Measurements from ENCODE around the gene CGNL1.

Gene CGNL1

GRCh38 chr15:57427367-57427821 is 51.1 kb downstream of the CGNL1 start:
- peak; percentile 30 for DNase-seq (ENCODE audit: low read depth)
- TF ChIP-seq CTCF (conservative IDR thresholded peaks at IDR 0.05; ENCODE audit: control insufficient read depth, insufficient read depth, low read depth, low read length), result no peak
- no peak overlapping the region for H3K4me3 ChIP-seq (ENCODE audit: control insufficient read depth, low read depth, low read length)

- no peak for DNase-seq (ENCODE audit: low read depth)
- no peak for TF ChIP-seq CTCF (conservative IDR thresholded peaks at IDR 0.05; ENCODE audit: control insufficient read depth, insufficient read depth, low read depth, low read length)
- no peak overlapping the region for H3K4me3 ChIP-seq (ENCODE audit: control insufficient read depth, low read depth, low read length)
These were observed 55.9 kb downstream of the CGNL1 start for GRCh38 chr15:57432141-57432741.

- H3K4me3 ChIP-seq (ENCODE audit: control insufficient read depth, low read depth, low read length), result no peak overlapping the region
- no peak for DNase-seq (ENCODE audit: low read depth)
These were observed 59.9 kb downstream of the CGNL1 start for GRCh38 chr15:57436166-57436565.

GRCh38 chr15:57436961-57437360 is 60.7 kb downstream of the CGNL1 start:
- TF ChIP-seq CTCF (conservative IDR thresholded peaks at IDR 0.05; ENCODE audit: control insufficient read depth, insufficient read depth, low read depth, low read length), result no peak
- H3K4me3 ChIP-seq (ENCODE audit: control insufficient read depth, low read depth, low read length), result no peak overlapping the region
- no peak for DNase-seq (ENCODE audit: low read depth)

More at GRCh38 chr15:57436166-57436565, 59.9 kb downstream of the CGNL1 start:
- no peak for TF ChIP-seq CTCF (conservative IDR thresholded peaks at IDR 0.05; ENCODE audit: control insufficient read depth, insufficient read depth, low read depth, low read length)

GRCh38 chr15:57437564-57437963 is 61.3 kb downstream of the CGNL1 start:
- DNase-seq (ENCODE audit: low read depth), result no peak
- no peak for TF ChIP-seq CTCF (conservative IDR thresholded peaks at IDR 0.05; ENCODE audit: control insufficient read depth, insufficient read depth, low read depth, low read length)

GRCh38 chr15:57438166-57438565 is 61.9 kb downstream of the CGNL1 start:
- no peak for TF ChIP-seq CTCF (conservative IDR thresholded peaks at IDR 0.05; ENCODE audit: control insufficient read depth, insufficient read depth, low read depth, low read length)
- no peak for DNase-seq (ENCODE audit: low read depth)
- H3K4me3 ChIP-seq (ENCODE audit: control insufficient read depth, low read depth, low read length), result no peak overlapping the region

More at GRCh38 chr15:57437564-57437963, 61.3 kb downstream of the CGNL1 start:
- no peak overlapping the region for H3K4me3 ChIP-seq (ENCODE audit: control insufficient read depth, low read depth, low read length)
